H54 (cell line): ENCODE data around the gene FOXO1.

Experiments used
- DNase-seq: peaks from one replicate; pipeline ENCODE4 v3.0.0; 2011; ENCODE audit warnings: low spot score, mixed read lengths; ENCODE audit not compliant: insufficient read length
- FAIRE-seq: peaks from 3 replicates; lab custom pipeline; 2011; peaks lifted over from hg19 to GRCh38; lab: Jason Lieb, UNC
- POLR2A ChIP-seq: IDR thresholded peaks from 2 replicates; pipeline ENCODE4 v1.6.1; 2011; ENCODE audit warnings: low read depth, mild to moderate bottlenecking, low read length

FOXO1 gene

GRCh38 chr13:40635315-40635995, 31.0 kb downstream of the FOXO1 start:
- FAIRE-seq (no peak), DNase-seq (no peak)
- no peak for TF ChIP-seq POLR2A

DNA sequence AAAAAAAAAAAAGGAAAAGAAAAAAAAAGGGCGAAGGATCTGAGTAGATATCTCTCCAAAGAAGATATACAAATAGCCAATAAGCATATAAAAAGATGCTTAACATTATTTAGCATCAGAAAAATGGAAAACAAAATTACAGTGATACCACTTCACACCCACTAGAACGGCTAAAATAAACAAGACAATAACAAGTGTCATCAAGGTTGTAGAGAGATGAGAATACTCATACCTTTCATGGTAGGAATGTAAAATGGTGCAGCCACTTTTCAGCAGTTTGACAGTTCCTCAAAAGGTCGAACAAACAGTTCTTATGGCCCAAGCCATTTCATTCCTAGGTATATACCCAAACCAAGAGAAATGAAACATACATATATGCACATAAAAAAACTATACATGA, 33.5 kb downstream of the FOXO1 start:
- TF ChIP-seq POLR2A, result no peak
- no peak for DNase-seq
- no peak for FAIRE-seq

GRCh38 chr13:40631605-40632004, 34.8 kb downstream of the FOXO1 start:
- FAIRE-seq, result no peak

DNA sequence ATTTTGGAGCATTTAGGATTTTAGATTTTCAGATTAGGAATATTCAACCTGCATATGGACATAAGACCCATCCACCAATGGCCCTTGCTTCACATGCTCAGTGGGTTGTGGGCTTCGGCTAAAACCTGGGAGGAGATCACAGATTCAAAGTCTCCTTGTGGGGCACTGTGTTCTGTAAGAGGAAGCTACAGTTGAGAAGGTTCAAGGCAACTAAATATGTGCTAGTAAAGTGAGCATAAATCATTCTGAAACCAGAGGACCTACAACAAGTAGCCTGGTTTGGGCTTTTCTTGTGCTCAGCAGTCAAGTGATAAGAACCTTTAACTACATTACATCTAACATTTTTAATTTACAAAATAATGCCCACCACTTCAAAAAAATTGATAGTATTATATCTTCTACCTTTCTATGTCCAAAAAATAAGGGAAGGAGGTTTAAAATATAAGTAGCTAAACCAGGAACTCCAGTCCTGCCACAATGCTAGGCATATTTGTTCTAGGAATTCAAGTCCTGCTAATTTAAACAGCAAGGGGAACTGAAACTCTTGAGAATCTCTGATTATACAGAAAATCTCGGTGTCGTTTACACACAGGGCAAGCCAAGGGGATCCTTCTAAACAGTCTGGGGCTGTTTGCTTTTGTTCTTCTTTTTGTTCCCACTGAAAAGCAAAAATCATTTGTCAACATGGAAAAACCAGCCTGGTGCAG, 36.6 kb downstream of the FOXO1 start:
- DNase-seq, result no peak
- FAIRE-seq, result no peak
- no peak for TF ChIP-seq POLR2A

More at GRCh38 chr13:40631605-40632004, 34.8 kb downstream of the FOXO1 start:
- no peak for TF ChIP-seq POLR2A
- DNase-seq, result no peak

DNA sequence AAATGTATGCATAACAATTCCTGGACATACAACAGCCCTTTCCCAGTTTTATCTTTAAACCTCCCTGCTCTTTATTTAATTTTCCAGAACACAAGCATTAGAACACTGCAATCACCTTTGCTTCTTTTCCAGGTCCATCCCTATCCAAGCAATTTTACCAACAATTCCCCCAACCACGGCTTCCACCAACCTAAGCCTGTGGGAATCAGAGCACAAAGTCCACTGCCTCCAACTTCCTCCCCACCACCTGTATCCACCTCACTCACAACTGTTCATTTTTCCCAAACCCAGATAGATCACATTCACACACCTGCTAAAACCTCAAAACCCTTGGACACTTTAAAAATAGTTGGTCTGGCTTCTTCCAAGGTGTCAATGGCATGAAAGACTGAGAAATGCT, 39.5 kb downstream of the FOXO1 start:
- no peak for TF ChIP-seq POLR2A
- DNase-seq (no peak), FAIRE-seq (no peak)

GRCh38 chr13:40626561-40626960, 39.9 kb downstream of the FOXO1 start:
- TF ChIP-seq POLR2A, result no peak
- DNase-seq (no peak), FAIRE-seq (no peak)

DNA sequence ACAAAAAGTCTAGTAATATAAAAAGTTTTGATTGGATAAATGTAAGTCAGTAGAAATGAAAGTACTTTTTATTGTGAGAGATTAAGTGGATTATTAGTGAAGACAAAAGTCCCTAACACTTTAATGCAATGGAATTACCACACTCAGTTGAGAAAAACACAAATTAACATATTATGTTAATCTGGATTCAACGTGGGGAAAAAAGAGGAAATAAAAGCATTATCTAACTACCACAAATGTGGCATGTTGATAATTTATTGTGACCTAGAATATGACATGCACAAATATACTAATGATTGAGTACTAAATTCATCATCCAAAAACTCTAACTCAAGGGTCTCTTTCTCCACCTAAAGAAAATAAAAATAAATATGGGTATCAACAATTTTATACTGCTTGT, 41.5 kb downstream of the FOXO1 start:
- DNase-seq (no peak), FAIRE-seq (no peak)
- no peak for TF ChIP-seq POLR2A

DNA sequence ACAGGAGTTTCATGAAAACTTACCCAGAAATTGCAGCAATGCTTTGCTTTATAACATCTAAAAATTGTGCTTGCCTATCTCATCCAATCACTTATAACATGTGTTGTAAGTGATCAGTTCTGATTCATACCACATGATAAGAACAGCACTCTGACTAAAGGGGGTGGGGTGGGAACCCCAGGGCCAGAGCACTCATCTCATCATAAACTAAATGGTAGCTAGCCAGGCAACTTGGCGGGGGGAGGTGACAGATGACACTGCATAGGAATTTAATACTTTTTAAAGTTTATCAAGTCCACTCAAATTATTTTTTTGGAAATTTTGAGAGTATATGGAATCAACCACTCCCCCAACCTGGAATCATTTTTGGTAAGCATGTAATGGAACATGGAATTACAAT, 42.1 kb downstream of the FOXO1 start:
- DNase-seq (no peak), FAIRE-seq (no peak)
- no peak for TF ChIP-seq POLR2A

DNA sequence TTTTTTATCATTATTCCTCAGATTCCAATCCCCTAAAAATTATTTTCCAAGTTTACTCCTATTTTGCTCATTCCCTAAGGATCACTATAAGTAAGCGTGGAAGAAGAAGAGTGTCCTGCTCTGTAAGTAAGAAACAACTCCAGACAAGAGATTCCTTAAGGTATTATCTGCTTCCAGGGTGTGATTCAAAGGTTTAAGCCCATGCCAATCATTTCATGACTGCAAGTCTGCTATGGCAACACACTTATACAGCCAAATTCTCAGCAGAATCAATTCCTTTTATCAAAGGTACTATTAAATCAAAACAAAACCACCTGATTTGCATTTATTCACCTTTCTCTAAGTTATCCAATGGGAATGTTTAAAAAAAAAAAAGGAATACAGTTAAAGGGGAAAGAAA, 43.7 kb downstream of the FOXO1 start:
- no peak for FAIRE-seq
- no peak for TF ChIP-seq POLR2A

GRCh38 chr13:40622246-40622645, 44.2 kb downstream of the FOXO1 start:
- TF ChIP-seq POLR2A, result no peak
- no peak for FAIRE-seq
- DNase-seq, result no peak

More for the DNA sequence above, 43.7 kb downstream of the FOXO1 start:
- no peak for DNase-seq

DNA sequence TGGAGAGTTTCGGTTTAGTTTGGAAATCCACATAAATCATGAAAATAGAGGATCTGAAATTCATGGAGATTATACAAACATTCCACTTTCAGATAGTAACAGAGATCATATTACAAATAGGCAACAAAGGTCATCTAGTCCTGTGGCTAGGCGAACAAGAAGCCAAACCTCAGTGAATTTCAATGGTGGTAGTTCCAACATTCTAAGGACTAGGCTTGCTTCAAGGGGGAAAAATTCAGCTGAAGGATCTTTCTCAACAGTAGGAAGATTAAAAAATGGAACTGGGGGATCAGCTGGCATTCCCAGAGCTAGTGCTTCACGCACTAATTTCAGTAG, 47.0 kb downstream of the FOXO1 start:
- DNase-seq (no peak), FAIRE-seq (no peak)
- TF ChIP-seq POLR2A, result no peak

DNA sequence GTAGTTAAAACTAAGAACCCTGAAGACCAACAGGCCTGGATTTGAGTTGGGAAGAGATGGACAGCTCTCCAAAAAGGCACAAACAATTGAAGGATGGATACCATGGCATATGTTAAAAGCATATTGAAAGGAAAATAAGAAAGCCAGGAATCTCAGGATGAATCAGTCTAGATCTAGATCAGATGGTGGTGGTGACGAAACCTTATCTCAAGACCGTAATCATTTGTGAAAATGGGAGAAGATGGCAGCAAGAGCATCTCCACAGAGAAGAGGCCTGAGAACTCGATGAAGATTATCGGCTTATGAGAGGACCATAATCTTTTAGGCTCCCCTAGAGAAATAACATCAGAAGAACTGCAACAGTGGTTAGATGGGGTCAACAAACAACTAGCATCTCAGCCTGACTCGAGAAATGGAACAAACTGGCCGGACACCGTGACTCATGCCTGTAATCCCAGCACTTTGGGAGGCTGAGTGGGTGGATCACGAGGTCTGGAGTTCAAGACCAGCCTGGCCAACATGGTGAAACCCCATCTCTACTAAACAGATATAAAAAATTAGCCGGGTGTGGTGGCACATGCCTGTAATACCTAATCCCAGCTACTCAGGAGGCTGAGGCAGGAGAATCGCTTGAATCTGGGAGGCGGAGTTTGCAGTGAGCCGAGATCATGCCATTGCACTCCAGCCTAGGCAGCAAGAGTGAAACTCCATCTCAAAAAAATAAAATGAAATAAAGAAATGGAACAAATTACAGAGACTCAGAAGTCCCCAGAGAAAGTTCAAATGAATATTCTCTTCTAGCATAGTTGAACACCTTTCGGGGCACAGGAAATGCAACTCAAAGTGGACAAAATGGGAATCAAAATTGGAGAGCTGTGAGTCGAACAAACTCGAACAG, 47.6 kb downstream of the FOXO1 start:
- no peak for DNase-seq
- no peak for TF ChIP-seq POLR2A
- no peak for FAIRE-seq

- FAIRE-seq (no peak), DNase-seq (no peak)
- no peak for TF ChIP-seq POLR2A
Measured at GRCh38 chr13:40617801-40618356, 48.6 kb downstream of the FOXO1 start.

GRCh38 chr13:40615619-40616018, 50.8 kb downstream of the FOXO1 start:
- TF ChIP-seq POLR2A, result no peak
- DNase-seq (no peak), FAIRE-seq (no peak)
